HL-60 (cell line): Measurements from ENCODE around the gene OAS1.
A peak's percentile ranks its signal among the peaks of the same experiment; 100 is the strongest.

ENCODE experiments used
- DNase-seq, 2 experiments: peaks; one replicate each; pipeline ENCODE4 v3.0.0-alpha.2; 2010 to 2020; ENCODE audit warnings: low read depth in 1 of 2, low spot score in 1 of 2
- H3K27ac ChIP-seq: fragments of 250-450 bp; sonication (Bioruptor Pico); replicated peaks from 2 replicates; pipeline ENCODE4 v1.5.1; 2020; ENCODE audit warnings: mild to moderate bottlenecking, moderate library complexity
- H3K27me3 ChIP-seq: fragments of 250-450 bp; sonication (Bioruptor Pico); 2 replicates; pipeline ENCODE4 v1.5.1; 2021; ENCODE audit warnings: mild to moderate bottlenecking, moderate library complexity; ENCODE audit not compliant: insufficient read depth, poor library complexity, severe bottlenecking
- H3K4me3 ChIP-seq: replicated peaks from 2 replicates; pipeline ENCODE4 v1.5.1; 2011; ENCODE audit warnings: mild to moderate bottlenecking, control low read depth, low read length; ENCODE audit not compliant: insufficient read depth
- CTCF ChIP-seq: IDR thresholded peaks from one replicate; pipeline ENCODE4 v1.5.1; 2011; ENCODE audit warnings: low read length, control low read depth, inconsistent platforms; ENCODE audit not compliant: insufficient read depth
- GABPA ChIP-seq: IDR thresholded peaks from 2 replicates; pipeline ENCODE4 v1.6.1; 2012; ENCODE audit warnings: low read depth
- POLR2AphosphoS5 ChIP-seq: IDR thresholded peaks from 2 replicates; pipeline ENCODE4 v1.6.1; 2012; ENCODE audit warnings: low read depth
- SPI1 ChIP-seq: IDR thresholded peaks from 2 replicates; pipeline ENCODE4 v1.6.1; 2012; ENCODE audit warnings: low read depth, mild to moderate bottlenecking, borderline replicate concordance
- TF ChIP-seq, protein P1 (sequence below): IDR thresholded peaks from 2 replicates; pipeline ENCODE4 v1.6.1; 2012; ENCODE audit warnings: low read depth; ENCODE audit not compliant: insufficient replicate concordance

Gene OAS1

DNA sequence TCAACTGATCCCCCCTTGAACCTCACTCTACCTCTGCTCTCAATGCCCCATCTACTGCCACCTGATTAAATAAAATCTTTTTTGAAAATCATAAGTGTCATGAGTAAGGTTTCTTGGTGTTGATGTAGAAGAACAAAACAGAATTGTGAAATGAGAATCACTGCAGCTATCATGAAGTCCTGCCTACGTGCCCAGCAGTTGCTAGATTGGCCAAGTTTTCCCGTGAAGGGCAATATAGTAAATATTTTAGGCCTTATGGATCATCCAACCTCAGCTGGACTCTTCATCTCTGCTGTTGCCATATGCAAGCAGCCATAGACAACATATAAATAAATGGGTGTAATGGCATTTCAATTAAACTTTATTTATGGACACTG is 26.4 kb downstream of the OAS1 start:
- no peak for DNase-seq
- no peaks in the 10 kb centered on the region for H3K27me3 ChIP-seq
- TF ChIP-seq, protein P1, sequence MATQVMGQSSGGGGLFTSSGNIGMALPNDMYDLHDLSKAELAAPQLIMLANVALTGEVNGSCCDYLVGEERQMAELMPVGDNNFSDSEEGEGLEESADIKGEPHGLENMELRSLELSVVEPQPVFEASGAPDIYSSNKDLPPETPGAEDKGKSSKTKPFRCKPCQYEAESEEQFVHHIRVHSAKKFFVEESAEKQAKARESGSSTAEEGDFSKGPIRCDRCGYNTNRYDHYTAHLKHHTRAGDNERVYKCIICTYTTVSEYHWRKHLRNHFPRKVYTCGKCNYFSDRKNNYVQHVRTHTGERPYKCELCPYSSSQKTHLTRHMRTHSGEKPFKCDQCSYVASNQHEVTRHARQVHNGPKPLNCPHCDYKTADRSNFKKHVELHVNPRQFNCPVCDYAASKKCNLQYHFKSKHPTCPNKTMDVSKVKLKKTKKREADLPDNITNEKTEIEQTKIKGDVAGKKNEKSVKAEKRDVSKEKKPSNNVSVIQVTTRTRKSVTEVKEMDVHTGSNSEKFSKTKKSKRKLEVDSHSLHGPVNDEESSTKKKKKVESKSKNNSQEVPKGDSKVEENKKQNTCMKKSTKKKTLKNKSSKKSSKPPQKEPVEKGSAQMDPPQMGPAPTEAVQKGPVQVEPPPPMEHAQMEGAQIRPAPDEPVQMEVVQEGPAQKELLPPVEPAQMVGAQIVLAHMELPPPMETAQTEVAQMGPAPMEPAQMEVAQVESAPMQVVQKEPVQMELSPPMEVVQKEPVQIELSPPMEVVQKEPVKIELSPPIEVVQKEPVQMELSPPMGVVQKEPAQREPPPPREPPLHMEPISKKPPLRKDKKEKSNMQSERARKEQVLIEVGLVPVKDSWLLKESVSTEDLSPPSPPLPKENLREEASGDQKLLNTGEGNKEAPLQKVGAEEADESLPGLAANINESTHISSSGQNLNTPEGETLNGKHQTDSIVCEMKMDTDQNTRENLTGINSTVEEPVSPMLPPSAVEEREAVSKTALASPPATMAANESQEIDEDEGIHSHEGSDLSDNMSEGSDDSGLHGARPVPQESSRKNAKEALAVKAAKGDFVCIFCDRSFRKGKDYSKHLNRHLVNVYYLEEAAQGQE = no peak
- no peak for TF ChIP-seq POLR2AphosphoS5
- TF ChIP-seq SPI1 = no peak
- TF ChIP-seq GABPA = no peak
- TF ChIP-seq CTCF = no peak
- H3K4me3 ChIP-seq = no peak overlapping the region
- H3K27ac ChIP-seq = no peak overlapping the region

DNA sequence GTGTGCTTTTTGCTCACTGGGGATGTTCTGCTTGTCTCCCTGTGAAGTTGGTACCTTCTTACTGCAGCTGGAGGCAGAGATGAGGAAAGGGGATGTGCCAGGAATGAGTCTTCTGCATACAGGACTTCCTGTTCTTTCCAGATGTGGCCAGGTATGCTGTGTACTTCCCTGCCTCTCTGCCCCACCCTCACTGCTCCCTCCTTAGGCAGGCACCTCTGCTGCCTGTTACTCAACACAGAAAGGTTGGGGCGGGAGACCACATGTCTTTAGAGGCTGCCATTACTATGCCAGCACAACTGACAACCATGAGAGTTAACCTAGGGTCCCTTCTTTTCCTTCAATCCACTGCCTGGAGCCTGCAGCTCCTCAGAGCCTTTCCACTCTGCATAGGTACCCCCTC is 29.5 kb downstream of the OAS1 start:
- DNase-seq = no peak
- Histone ChIP-seq H3K4me3 (no peak overlapping the region), H3K27ac (no peak overlapping the region), H3K27me3 (no peaks in the 10 kb centered on the region)
- TF ChIP-seq GABPA = no peak
- no peak for TF ChIP-seq SPI1

DNA sequence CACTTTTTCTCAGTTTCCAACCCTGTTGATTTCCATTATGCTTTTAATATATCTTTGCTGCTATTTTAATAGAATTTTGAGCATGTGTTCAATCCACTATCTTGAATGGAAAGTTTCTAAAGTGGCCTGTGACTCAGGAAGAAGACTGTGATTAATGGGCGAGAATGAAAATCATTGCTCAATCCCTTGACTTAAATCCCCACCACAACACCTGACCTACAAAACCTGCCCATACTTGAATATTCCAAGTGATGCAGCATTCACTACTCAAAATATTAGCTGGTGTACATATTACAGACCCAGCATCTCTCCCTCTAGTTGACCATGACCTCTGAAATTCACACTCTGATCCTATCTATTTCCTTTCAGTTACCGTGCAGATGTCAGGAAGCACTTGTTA is 30.2 kb downstream of the OAS1 start:
- TF ChIP-seq, protein P1 = no peak
- no peak for TF ChIP-seq POLR2AphosphoS5
- TF ChIP-seq SPI1 = no peak
- TF ChIP-seq CTCF = no peak
- no peak for TF ChIP-seq GABPA
- H3K27ac ChIP-seq = no peak overlapping the region
- H3K4me3 ChIP-seq = no peak overlapping the region
- no peaks in the 10 kb centered on the region for H3K27me3 ChIP-seq
- no peak for DNase-seq

- TF ChIP-seq, protein P1 = peak; percentile 81
- TF ChIP-seq GABPA (no peak), SPI1 (peak; percentile 63)
- Histone ChIP-seq H3K27ac (0 out of 2 replicates have a peak within 1 kb of the TSS, but pooled peaks have one; percentile 12), H3K27me3 (no peaks in the 10 kb centered on the region), H3K4me3 (peak within 1 kb of the TSS; percentile 59)
- peak; percentile 66 to 71 for DNase-seq
Observed at GRCh38 chr12:112937741-112938719, 31.3 kb downstream of the OAS1 start, which contains the start of gene OAS3. Gene OAS3, plus strand, starts transcription at chr12:112938474. Its CDS starts 57 bp downstream, at chr12:112938531.
